Measurements from ENCODE around the gene CAPS2.
"Not testable (repeated sequence)": the region's sequence is repeated elsewhere in the genome, so short reads cannot be mapped to it uniquely, and the experiment has no call there.

Gene CAPS2

GRCh38 chr12:75354011-75354410, 23.9 kb upstream of the CAPS2 start:
- Histone ChIP-seq H3K4me3 (replicated peaks; ENCODE audit: insufficient read depth, low read length) (no peak overlapping the region), H3K27me3 (ENCODE audit: insufficient read depth, poor library complexity, severe bottlenecking) (no peaks in the 10 kb centered on the region), H3K27ac (replicated peaks) (no peak overlapping the region)
- peak; percentile 68 for TF ChIP-seq SPI1 (IDR thresholded peaks at IDR 0.05; ENCODE audit: borderline replicate concordance, low read depth)
- TF ChIP-seq REST (IDR thresholded peaks at IDR 0.05; ENCODE audit: insufficient replicate concordance, low read depth) = no peak
- no peak for DNase-seq (ENCODE audit: low read depth in 1 of 2, low spot score in 1 of 2)

GRCh38 chr12:75350413-75350812, 20.3 kb upstream of the CAPS2 start:
- no peak for DNase-seq (ENCODE audit: low read depth in 1 of 2, low spot score in 1 of 2)
- H3K27ac ChIP-seq (replicated peaks) = no peak overlapping the region
- no peak for TF ChIP-seq SPI1 (IDR thresholded peaks at IDR 0.05; ENCODE audit: borderline replicate concordance, low read depth)
- TF ChIP-seq REST (IDR thresholded peaks at IDR 0.05; ENCODE audit: insufficient replicate concordance, low read depth) = no peak
- no peak for TF ChIP-seq POLR2AphosphoS5 (IDR thresholded peaks at IDR 0.05; ENCODE audit: low read depth)
- TF ChIP-seq GABPA (IDR thresholded peaks at IDR 0.05; ENCODE audit: low read depth) = no peak
- TF ChIP-seq CTCF (IDR thresholded peaks at IDR 0.05; ENCODE audit: insufficient read depth, low read length) = no peak
- H3K27me3 ChIP-seq (ENCODE audit: insufficient read depth, poor library complexity, severe bottlenecking) = no peaks in the 10 kb centered on the region
- H3K4me3 ChIP-seq (replicated peaks; ENCODE audit: insufficient read depth, low read length) = no peak overlapping the region

- no peak for TF ChIP-seq GABPA (IDR thresholded peaks at IDR 0.05; ENCODE audit: low read depth)
- TF ChIP-seq REST (IDR thresholded peaks at IDR 0.05; ENCODE audit: insufficient replicate concordance, low read depth) = no peak
- TF ChIP-seq CTCF (IDR thresholded peaks at IDR 0.05; ENCODE audit: insufficient read depth, low read length) = no peak
- TF ChIP-seq POLR2AphosphoS5 (IDR thresholded peaks at IDR 0.05; ENCODE audit: low read depth) = no peak
- no peak for TF ChIP-seq SPI1 (IDR thresholded peaks at IDR 0.05; ENCODE audit: borderline replicate concordance, low read depth)
- Histone ChIP-seq H3K4me3 (replicated peaks; ENCODE audit: insufficient read depth, low read length) (no peak overlapping the region), H3K27me3 (ENCODE audit: insufficient read depth, poor library complexity, severe bottlenecking) (no peaks in the 10 kb centered on the region), H3K27ac (replicated peaks) (no peak overlapping the region)
- DNase-seq (ENCODE audit: low read depth in 1 of 2, low spot score in 1 of 2) = no peak
Measured at GRCh38 chr12:75349946-75350345, 19.8 kb upstream of the CAPS2 start.

- DNase-seq (ENCODE audit: low read depth in 1 of 2, low spot score in 1 of 2); H3K27ac ChIP-seq (replicated peaks); H3K27me3 ChIP-seq (ENCODE audit: insufficient read depth, poor library complexity, severe bottlenecking); H3K4me3 ChIP-seq (replicated peaks; ENCODE audit: insufficient read depth, low read length): not testable (repeated sequence)
Measured at GRCh38 chr12:75346215-75346614, 16.1 kb upstream of the CAPS2 start.

Data from HL-60 (cell line).